Heart right ventricle (tissue), 16 donors: Measurements from ENCODE around the gene PRMT7. TPM values are rescaled to one million over a fixed set of nuclear protein-coding genes. Genes with fewer than 3 reads are reported as not detected.
A peak's percentile ranks its signal among the peaks of the same experiment; 100 is the strongest.

Experiments used
- ATAC-seq, 8 donors: fragments of 200-7000 bp; cut with Tn5 transposase; one replicate each; pipeline ENCODE4 v1.9.1; 2020; ENCODE audit warnings: mild to moderate bottlenecking in 8 of 8, moderate library complexity in 8 of 8, moderate number of reproducible peaks in 1 of 8
- DNase-seq, 2 donors: peaks; one replicate each; pipeline ENCODE4 v3.0.0-alpha.2; 2020
- H3K27ac ChIP-seq, 10 donors: fragments of 200-600 bp; sonication (generic) in 2 of 10; one replicate each; pipeline versions ENCODE4 v1.5.0 to v1.8.0; 2020 to 2022; ENCODE audit warnings: mild to moderate bottlenecking in 3 of 10
- H3K27me3 ChIP-seq, 7 donors: fragments of 200-600 bp; one replicate each; pipeline ENCODE4 v1.8.0; 2021 to 2022; ENCODE audit warnings: mild to moderate bottlenecking in 2 of 7
- H3K36me3 ChIP-seq, 9 donors: fragments of 200-600 bp; sonication (generic) in 1 of 9; one replicate each; pipeline versions ENCODE4 v1.5.0 to v1.8.0; 2020 to 2022; ENCODE audit warnings: mild to moderate bottlenecking in 2 of 9
- H3K4me1 ChIP-seq, 9 donors: fragments of 200-600 bp; sonication (generic) in 1 of 9; one replicate each; pipeline versions ENCODE4 v1.5.0 to v1.8.0; 2020 to 2022; ENCODE audit warnings: mild to moderate bottlenecking in 4 of 9
- H3K4me3 ChIP-seq, 10 donors: fragments of 200-600 bp; sonication (generic) in 2 of 10; one replicate each; pipeline versions ENCODE4 v1.5.0 to v1.8.0; 2020 to 2022; ENCODE audit warnings: mild to moderate bottlenecking in 7 of 10, moderate library complexity in 2 of 10
- H3K9me3 ChIP-seq, 11 donors: fragments of 200-600 bp in 10 of 11; sonication (generic) in 2 of 11; one replicate each; pipeline versions ENCODE4 v1.5.0 to v1.8.0; 2013 to 2022; ENCODE audit warnings: mild to moderate bottlenecking in 2 of 11, control low read depth in 1 of 11, moderate library complexity in 1 of 11
- WGBS, 2 donors: extraction: QIAGEN DNeasy Blood & Tissue Kit; methylation state at CpG; one replicate each; pipeline ENCODE4 v1.1.7; 2013; ENCODE audit warnings: inconsistent platforms in 1 of 2; 5-methylcytosine and 5-hydroxymethylcytosine counted together
- intact Hi-C, 10 donors: fragments of 100-400 bp; cut with DNase I; formaldehyde crosslinking; loops; one replicate each; pipeline versions ENCODE4 v1.11.1 to v1.14.2; 2022
- polyA plus RNA-seq, 2 donors: library from polyadenylated mRNA; stranded (reverse); fragments of 200-250 nt; gene quantifications; one replicate each; pipeline ENCODE4 v1.2.3, GENCODE V29; 2013
- total RNA-seq, 10 donors: library from RNA; stranded (reverse); fragmentation: NEBNext Ultra II Directional in 3 of 10; extraction: Animal tissue kit (Norgen Biotek cat#: 25700) in 3 of 10; gene quantifications; one replicate each; pipeline versions ENCODE4 v1.2.1 to v1.2.4, GENCODE V29; 2021 to 2023
- TF ChIP-seq, protein P1 (sequence below), 9 donors: fragments of 200-600 bp; sonication (generic) in 2 of 9; IDR thresholded peaks; one replicate each; pipeline versions ENCODE4 v1.5.0 to v1.8.0; 2021 to 2022; ENCODE audit warnings: antibody characterized with exemption in 9 of 9, mild to moderate bottlenecking in 5 of 9, moderate library complexity in 1 of 9
- donor health status: Arrhythmogenic right ventricular cardiomyopathy.
- donor health status: ischemic (EF 13 %, LVEDD 7.1; RV severe dilation, severe dysfunction).
- donor health status: healthy with polysubstance abuse.
- donor health status: DM: no; HTN: yes; CAD: no.
- donor health status: DM: no; HTN: no; CAD: no.
- donor health status: ischemic (EF 25% LVEDD 6.9; RV normal size, moderate dysfunction).
- donor health status: ischemic (EF 25% LVEDD 5.7; RV mildly dilated, moderate dysfunction).
- donor health status: healthy.
- donor health status: DM: yes; HTN: yes; CAD: no.
- donor health status: Ischemic cardiomyopathy.
- donor health status: ischemic (EF 35%, LVEDD 5.7; RV mildly dilated, moderate dysfunction).
- donor health status: nonischemic (EF 11% LVEDD 7.7; RV severe dilation, severe dysfunction).
- donor health status: DM: yes; HTN: yes; CAD: no.
- donor health status: PGD.
- donor health status: ischemic (EF 29% LVEDD 5.4; RV normal size, mild dysfunction).
- donor health status: nonischemic (EF 23%, LVEDD 6.1; RV moderate dilation, normal function).

PRMT7 gene
- total and polyA plus RNA-seq, 12 donors: 18.1 to 57.8 (median 30.7) TPM

DNA sequence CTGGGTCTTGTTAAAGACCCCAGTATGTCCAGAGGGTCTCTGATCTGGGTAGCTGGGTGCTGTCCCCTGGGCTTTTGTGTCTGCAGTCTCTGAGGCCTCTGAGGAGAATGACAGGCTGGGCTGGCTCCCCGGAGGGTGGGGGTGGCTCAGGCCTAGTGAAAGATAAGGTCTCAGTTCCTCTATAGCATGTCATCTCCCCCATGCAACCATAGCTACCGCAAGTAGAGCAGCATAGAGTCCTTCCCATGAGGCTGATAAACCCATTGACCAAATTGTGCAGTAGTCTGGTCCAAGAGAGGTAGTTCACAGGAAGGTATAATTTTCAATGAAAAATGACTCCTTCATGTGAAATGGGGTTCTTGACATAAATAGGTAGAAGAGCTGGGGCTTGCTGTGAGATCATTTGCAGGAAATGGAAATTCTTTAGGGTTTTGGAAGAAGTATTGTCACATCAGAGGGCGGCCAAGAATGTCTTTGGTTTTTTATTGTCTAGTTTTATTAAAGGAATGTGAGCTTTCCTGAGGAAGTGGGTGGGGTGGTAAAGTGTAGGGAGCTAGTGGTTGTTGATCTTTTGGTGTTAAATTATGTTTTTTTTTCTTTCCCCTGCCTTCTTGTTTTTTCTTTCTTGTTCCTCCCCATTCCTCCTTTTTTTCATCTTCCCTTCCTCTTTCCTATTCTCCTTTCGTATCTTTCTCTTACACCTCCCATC lies 21.0 kb upstream of the PRMT7 start:
- peaks cover 35 to 75% (median 67%) of the 10 kb centered on the region in 9 donors for H3K4me1 ChIP-seq
- TF ChIP-seq, protein P1, sequence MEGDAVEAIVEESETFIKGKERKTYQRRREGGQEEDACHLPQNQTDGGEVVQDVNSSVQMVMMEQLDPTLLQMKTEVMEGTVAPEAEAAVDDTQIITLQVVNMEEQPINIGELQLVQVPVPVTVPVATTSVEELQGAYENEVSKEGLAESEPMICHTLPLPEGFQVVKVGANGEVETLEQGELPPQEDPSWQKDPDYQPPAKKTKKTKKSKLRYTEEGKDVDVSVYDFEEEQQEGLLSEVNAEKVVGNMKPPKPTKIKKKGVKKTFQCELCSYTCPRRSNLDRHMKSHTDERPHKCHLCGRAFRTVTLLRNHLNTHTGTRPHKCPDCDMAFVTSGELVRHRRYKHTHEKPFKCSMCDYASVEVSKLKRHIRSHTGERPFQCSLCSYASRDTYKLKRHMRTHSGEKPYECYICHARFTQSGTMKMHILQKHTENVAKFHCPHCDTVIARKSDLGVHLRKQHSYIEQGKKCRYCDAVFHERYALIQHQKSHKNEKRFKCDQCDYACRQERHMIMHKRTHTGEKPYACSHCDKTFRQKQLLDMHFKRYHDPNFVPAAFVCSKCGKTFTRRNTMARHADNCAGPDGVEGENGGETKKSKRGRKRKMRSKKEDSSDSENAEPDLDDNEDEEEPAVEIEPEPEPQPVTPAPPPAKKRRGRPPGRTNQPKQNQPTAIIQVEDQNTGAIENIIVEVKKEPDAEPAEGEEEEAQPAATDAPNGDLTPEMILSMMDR (IDR thresholded peaks at IDR 0.05): no peak
- 44 to 55% methylated on average over 4 of the region's 4 CpGs for WGBS, 2 donors
- H3K36me3 ChIP-seq: peaks cover 0 to 73% (median 36%) of the 10 kb centered on the region in 9 donors
- H3K27ac ChIP-seq: peak overlapping the region; percentile 56 to 88 (median 78)
- intact Hi-C loops: loop anchor here in 1 of 10 donors (2.0 kb wide), 1 partner anchor 21 kb away; the partner anchor contains the start of genes PRMT7 and SLC7A6OS
- ATAC-seq (peak in 3 of 8 donors; percentile 29 to 43 (median 38)), DNase-seq (no peak)
- no peak overlapping the region for H3K4me3 ChIP-seq
- no peaks in the 10 kb centered on the region for H3K9me3 ChIP-seq
- no peaks in the 10 kb centered on the region for H3K27me3 ChIP-seq

GRCh38 chr16:68290450-68290849 lies 20.4 kb upstream of the PRMT7 start:
- no peaks in the 10 kb centered on the region for H3K9me3 ChIP-seq
- H3K27me3 ChIP-seq: no peaks in the 10 kb centered on the region
- H3K4me3 ChIP-seq: no peak overlapping the region
- H3K27ac ChIP-seq: peak overlapping the region; percentile 56 to 88 (median 78)
- peaks cover 0 to 80% (median 42%) of the 10 kb centered on the region in 9 donors for H3K36me3 ChIP-seq
- WGBS, 2 donors: 62 to 68% methylated on average over 6 of the region's 6 CpGs
- DNase-seq: no peak
- intact Hi-C loops: no loop called here
- peaks cover 33 to 70% (median 60%) of the 10 kb centered on the region in 9 donors for H3K4me1 ChIP-seq
- ATAC-seq: no peak
- TF ChIP-seq, protein P1 (IDR thresholded peaks at IDR 0.05): no peak

DNA sequence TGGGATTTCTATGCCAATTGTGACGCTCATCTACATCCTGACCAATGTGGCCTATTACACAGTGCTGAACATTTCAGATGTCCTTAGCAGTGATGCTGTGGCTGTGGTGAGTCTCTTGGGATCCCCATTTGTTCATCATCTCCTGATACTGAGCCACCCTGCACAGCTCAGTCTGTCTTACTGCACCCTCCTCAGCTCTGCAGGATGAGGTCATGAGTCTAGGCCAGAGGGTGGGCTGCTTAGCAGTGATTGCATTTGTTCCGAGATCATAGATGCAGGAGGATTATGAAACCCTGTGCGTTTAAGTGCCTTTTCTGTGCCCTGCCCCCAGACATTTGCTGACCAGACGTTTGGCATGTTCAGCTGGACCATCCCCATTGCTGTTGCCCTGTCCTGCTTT lies 19.6 kb upstream of the PRMT7 start:
- WGBS, 2 donors: 88 to 89% methylated on average over 4 of the region's 4 CpGs
- Histone ChIP-seq H3K27me3 (no peaks in the 10 kb centered on the region), H3K9me3 (no peaks in the 10 kb centered on the region), H3K36me3 (peaks cover 0 to 88% (median 49%) of the 10 kb centered on the region in 9 donors), H3K4me1 (peaks cover 31 to 70% (median 59%) of the 10 kb centered on the region in 9 donors), H3K27ac (peak overlapping the region in 7 of 10 donors; percentile 71 to 88 (median 82)), H3K4me3 (no peak overlapping the region)
- DNase-seq: no peak
- TF ChIP-seq, protein P1 (IDR thresholded peaks at IDR 0.05): no peak
- intact Hi-C loops: no loop called here
- no peak for ATAC-seq

DNA sequence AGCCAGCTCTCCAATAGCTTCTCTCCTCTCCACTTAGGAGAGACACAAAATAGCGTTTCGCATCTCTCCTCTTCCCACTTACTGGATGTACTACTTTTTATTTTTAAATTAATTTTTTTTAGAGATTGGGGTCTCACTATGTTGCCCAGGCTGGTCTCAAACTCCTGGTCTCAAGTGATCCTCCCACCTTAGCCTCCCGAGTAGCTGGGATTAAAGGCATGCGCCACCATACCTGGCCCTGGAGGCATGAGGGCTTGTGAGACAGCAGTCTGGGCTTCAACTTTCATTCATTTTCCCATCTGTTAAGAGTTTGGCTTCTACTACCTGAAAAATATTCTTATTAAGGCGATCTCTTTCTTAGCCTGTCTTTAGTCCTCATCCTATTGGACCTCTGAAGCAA lies 18.4 kb upstream of the PRMT7 start:
- H3K4me1 ChIP-seq: peaks cover 24 to 69% (median 56%) of the 10 kb centered on the region in 9 donors
- DNase-seq: no peak

More for the DNA sequence above, 18.4 kb upstream of the PRMT7 start:
- Histone ChIP-seq H3K36me3 (peaks cover 0 to 94% (median 61%) of the 10 kb centered on the region in 9 donors), H3K27me3 (no peaks in the 10 kb centered on the region), H3K4me3 (no peak overlapping the region), H3K9me3 (no peaks in the 10 kb centered on the region), H3K27ac (peak overlapping the region in 3 of 10 donors; percentile 3 to 37 (median 19))
- WGBS, 2 donors: 94 to 97% methylated on average over 5 of the region's 5 CpGs
- no peak for ATAC-seq
- intact Hi-C loops: no loop called here
- TF ChIP-seq, protein P1 (IDR thresholded peaks at IDR 0.05): no peak
